HG03060 (cell line): ENCODE measurements around the gene ATP8A2.
"Not testable (repeated sequence)": the region's sequence is repeated elsewhere in the genome, so short reads cannot be mapped to it uniquely, and the experiment has no call there.

ENCODE experiments used
- ATAC-seq: cut with Tn5 transposase; IDR thresholded peaks from one replicate; pipeline ENCODE4 v1.9.1; 2021; ENCODE audit warnings: low read depth, moderate number of reproducible peaks; ENCODE audit not compliant: unreplicated experiment

ATP8A2 gene

GRCh38 chr13:26048741-26049140 lies 677.0 kb downstream of the ATP8A2 start:
- ATAC-seq: no peak

- ATAC-seq: no peak
These were observed 678.9 kb downstream of the ATP8A2 start for GRCh38 chr13:26050568-26051230.

GRCh38 chr13:26051231-26051656 lies 679.5 kb downstream of the ATP8A2 start:
- no peak for ATAC-seq

- ATAC-seq: no peak
These were observed 680.0 kb downstream of the ATP8A2 start, which contains the start of gene SHISA2 for GRCh38 chr13:26051657-26052311. TSS of gene SHISA2 (minus strand) at chr13:26052016. CDS start at chr13:26050975, 1,041 bp downstream.

- no peak for ATAC-seq
These were observed 680.6 kb downstream of the ATP8A2 start for GRCh38 chr13:26052337-26052736.

GRCh38 chr13:26053418-26053980 lies 681.7 kb downstream of the ATP8A2 start:
- no peak for ATAC-seq

- ATAC-seq: no peak
These were observed 683.1 kb downstream of the ATP8A2 start for GRCh38 chr13:26054896-26055295.

GRCh38 chr13:26058704-26059103 lies 686.9 kb downstream of the ATP8A2 start:
- ATAC-seq: no peak

GRCh38 chr13:26060357-26060756 lies 688.6 kb downstream of the ATP8A2 start:
- no peak for ATAC-seq

GRCh38 chr13:26061256-26061655 lies 689.5 kb downstream of the ATP8A2 start:
- ATAC-seq: no peak

- ATAC-seq: no peak
These were observed 690.2 kb downstream of the ATP8A2 start for GRCh38 chr13:26061947-26062346.

- ATAC-seq: no peak
These were observed 691.2 kb downstream of the ATP8A2 start for GRCh38 chr13:26062853-26063444.

GRCh38 chr13:26066492-26066891 lies 694.7 kb downstream of the ATP8A2 start:
- not testable (repeated sequence) for ATAC-seq

GRCh38 chr13:26067601-26068000 lies 695.8 kb downstream of the ATP8A2 start:
- no peak for ATAC-seq

- ATAC-seq: not testable (repeated sequence)
These were observed 696.6 kb downstream of the ATP8A2 start for GRCh38 chr13:26068372-26068771.

GRCh38 chr13:26069642-26070041 lies 697.9 kb downstream of the ATP8A2 start:
- not testable (repeated sequence) for ATAC-seq

GRCh38 chr13:26071691-26072090 lies 699.9 kb downstream of the ATP8A2 start:
- ATAC-seq: no peak

- not testable (repeated sequence) for ATAC-seq
These were observed 700.6 kb downstream of the ATP8A2 start for GRCh38 chr13:26072335-26072734.

GRCh38 chr13:26074706-26075105 lies 702.9 kb downstream of the ATP8A2 start:
- ATAC-seq: no peak
